ENCODE measurements around the gene GCH1. TPM values are rescaled to one million over a fixed set of nuclear protein-coding genes. Genes with fewer than 3 reads are reported as not detected.

Gene GCH1
- total RNA-seq, 4 donors from 2014 or later: 9.4 to 27.9 (median 18.7) TPM

DNA sequence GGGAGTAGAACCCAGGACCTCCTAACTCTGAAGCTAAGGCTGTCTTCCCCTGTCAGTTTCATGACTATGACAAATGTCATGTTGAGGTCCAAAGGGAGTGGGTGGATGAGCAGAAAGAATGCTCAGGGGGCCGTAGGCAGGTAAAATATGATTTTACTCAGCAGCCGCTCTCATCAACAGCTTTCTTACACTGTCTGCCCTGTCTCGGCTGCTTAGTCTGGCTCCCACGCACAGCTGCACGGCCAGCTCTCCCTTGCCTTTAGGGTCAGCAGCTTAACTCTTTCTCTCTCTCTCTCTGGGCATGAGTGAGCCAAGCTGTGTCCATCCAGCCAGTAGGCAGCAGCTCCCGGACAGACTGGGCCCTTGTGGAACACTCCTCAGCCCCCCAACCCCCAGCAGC lies 95.2 kb downstream of the GCH1 start:
- no peak for DNase-seq (ENCODE audit: low spot score)
- ATAC-seq (ENCODE audit: low FRiP score): no peak
- TF ChIP-seq, protein P1, sequence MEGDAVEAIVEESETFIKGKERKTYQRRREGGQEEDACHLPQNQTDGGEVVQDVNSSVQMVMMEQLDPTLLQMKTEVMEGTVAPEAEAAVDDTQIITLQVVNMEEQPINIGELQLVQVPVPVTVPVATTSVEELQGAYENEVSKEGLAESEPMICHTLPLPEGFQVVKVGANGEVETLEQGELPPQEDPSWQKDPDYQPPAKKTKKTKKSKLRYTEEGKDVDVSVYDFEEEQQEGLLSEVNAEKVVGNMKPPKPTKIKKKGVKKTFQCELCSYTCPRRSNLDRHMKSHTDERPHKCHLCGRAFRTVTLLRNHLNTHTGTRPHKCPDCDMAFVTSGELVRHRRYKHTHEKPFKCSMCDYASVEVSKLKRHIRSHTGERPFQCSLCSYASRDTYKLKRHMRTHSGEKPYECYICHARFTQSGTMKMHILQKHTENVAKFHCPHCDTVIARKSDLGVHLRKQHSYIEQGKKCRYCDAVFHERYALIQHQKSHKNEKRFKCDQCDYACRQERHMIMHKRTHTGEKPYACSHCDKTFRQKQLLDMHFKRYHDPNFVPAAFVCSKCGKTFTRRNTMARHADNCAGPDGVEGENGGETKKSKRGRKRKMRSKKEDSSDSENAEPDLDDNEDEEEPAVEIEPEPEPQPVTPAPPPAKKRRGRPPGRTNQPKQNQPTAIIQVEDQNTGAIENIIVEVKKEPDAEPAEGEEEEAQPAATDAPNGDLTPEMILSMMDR (IDR thresholded peaks at IDR 0.05): no peak

DNA sequence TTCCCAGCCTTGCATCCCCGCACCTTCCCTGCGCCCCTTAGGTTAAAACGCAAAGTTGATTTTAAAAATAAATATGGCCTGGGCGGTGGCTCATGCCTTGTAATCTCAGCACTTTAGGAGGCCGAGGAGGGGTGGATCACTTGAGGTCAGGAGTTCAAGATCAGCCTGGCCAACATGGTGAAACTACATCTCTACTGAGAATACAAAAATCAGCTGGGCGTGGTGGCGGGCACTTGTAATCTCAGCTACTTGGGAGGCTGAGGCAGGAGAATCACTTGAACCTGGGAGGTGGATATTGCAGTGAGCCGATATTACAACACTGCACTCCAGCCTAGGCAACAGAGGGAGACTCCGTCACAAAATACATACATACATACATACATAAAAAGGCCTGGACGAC lies 96.0 kb downstream of the GCH1 start:
- no peak for DNase-seq (ENCODE audit: low spot score)
- TF ChIP-seq, protein P1 (IDR thresholded peaks at IDR 0.05): no peak
- ATAC-seq (ENCODE audit: low FRiP score): no peak

DNA sequence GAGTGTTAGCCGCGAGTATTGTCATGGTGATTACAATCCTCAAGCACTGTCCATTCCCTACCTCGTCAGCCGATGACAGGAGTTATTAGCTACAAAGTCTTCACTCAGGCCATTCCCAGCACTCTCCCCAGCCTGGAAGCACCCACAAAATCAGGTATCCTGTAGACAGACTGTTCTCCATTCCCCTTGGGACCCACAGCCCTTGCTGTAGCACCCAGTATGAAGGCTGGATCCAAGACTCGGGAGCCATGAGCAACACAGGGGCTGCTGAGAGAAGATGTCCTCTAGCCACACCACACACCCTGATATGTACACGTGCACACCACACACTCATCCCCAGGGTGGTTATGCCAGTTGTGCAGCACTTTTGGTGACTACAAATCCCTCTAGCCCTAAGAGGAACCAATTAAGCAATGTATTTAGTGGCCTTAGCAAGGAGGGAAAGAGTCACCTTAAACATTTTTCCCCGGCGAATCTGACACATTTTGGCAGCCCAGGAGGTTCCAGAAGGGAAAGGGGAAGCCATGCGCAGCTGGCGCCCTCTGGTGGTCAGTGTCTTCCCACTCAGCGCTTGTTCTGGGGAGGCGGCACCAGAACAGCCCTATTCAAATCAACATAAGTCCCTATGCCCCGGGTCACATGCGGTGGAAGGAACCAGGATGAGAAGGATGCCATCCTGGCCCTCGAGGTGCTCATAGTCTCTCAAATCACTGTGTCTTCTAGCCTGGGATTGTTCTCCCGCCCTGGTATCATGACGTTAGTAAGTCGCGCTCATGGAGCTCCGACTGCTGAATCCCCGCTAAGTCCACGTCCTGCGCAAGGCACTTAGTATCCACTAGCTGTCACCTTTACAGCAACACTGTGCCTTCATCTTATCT lies 96.9 kb downstream of the GCH1 start:
- DNase-seq (ENCODE audit: low spot score) (peak; percentile 83), ATAC-seq (ENCODE audit: low FRiP score) (peak; percentile 88)
- TF ChIP-seq, protein P1 (IDR thresholded peaks at IDR 0.05): peak in 2 of 3 donors; percentile 73 to 81

DNA sequence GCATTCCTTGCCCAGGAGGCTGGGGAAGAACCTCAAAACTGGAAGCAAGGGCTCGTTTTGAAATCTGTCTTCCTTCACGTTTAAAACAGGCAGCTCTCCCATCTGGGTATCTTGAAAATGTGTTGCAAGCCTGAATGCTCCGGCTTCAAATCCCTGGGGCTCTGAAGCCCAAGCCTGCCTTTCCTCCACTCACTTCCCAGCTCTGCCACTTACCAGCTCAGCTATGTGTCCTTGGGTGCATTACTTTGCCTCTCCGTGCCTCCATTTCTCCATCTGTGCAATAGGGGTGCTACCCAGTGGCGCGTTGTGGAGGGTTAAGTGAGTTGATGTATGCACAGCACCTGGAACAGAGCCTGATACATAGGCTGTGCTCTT lies 97.6 kb downstream of the GCH1 start:
- no peak for ATAC-seq (ENCODE audit: low FRiP score)
- TF ChIP-seq, protein P1 (IDR thresholded peaks at IDR 0.05): no peak
- no peak for DNase-seq (ENCODE audit: low spot score)

DNA sequence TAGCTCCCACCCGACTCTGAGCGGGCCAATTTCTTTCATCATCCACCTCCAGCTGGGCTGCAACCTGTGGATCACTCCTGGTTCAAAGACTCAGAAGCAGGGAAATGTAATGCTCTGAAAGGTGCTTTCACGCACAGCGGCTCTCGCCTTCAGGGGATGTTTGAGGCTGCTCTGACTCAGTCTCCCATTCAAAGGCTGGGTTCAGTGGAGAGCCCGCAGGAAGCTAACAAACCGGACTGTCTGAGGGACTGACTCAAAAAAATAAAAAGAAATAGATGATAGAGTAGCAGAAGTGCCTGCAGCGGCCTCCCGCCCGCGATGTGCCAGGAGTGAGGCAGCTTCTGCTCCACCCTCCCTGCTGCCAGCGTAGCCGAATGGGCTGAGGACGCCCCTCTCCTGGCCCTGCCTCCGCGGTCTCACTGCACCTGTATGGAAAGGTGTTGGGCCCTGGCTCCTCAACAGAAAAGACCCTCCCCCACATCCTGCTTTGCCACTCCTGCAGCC lies 98.0 kb downstream of the GCH1 start:
- no peak for DNase-seq (ENCODE audit: low spot score)
- no peak for ATAC-seq (ENCODE audit: low FRiP score)
- TF ChIP-seq, protein P1 (IDR thresholded peaks at IDR 0.05): no peak

DNA sequence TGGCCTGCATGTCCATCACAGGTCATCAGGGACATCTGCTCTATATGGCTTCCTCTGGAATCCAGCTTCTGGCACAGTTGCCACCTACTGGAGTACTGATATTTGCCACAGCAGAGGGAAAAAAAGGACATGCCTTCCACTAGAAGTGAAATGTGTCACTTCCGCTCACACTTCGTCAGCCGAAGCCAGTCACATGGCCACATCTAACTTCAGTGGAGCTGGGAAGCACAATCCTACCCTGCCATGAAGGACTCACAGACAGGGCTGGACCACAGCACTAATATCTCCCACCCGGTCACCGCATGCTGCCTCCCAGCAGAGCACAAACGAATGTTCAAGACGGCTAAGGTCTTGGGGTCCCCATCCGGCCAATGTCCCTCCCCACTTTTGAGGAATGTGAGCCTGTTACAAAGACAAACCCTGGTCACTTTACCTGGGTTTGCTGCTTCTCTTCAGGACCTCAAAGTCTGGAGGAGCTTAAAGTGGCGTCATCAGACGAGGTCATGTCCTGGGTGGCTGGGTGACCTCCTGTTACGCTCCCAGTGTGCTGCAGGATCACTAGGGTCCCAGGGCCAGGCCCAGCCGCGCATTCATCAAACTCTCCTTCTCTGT lies 98.6 kb downstream of the GCH1 start:
- DNase-seq (ENCODE audit: low spot score) (no peak), ATAC-seq (ENCODE audit: low FRiP score) (no peak)
- TF ChIP-seq, protein P1 (IDR thresholded peaks at IDR 0.05): no peak

Measured in omental fat pad (tissue), 4 donors.